A549 treated with RU486 at 1 μM for 4 hours (cell line): ENCODE data around the gene LSR. TPM values are rescaled to one million over a fixed set of nuclear protein-coding genes. Genes with fewer than 3 reads are reported as not detected.

Experiments
- total RNA-seq: library from RNA; stranded (reverse); fragments of 200-300 nt; extraction: Qiagen RNA extraction; gene quantifications from 5 replicates; pipeline ENCODE4 v1.2.3, GENCODE V29; 2022; ENCODE audit warnings: low read depth

LSR gene
- total RNA-seq, result 6.4 to 11.6 TPM (median 10.4 TPM) in 5 replicates

GRCh38 chr19:35248310-35249145 lies at the start of gene LSR:
Gene LSR (plus strand): TSS chr19:35249002. CDS start chr19:35249023, 21 bp downstream.

GRCh38 chr19:35228177-35228930 lies 20.4 kb upstream of the LSR start, which contains the start of gene FAM187B:
Gene FAM187B (minus strand): TSS chr19:35228739. CDS start chr19:35228680, 59 bp downstream.

GRCh38 chr19:35268536-35269437 lies 20.0 kb downstream of the LSR start, which contains the start of gene USF2:
Gene USF2 (plus strand): TSS chr19:35268962. CDS start chr19:35269102, 140 bp downstream.

GRCh38 chr19:35291916-35292315 lies 43.1 kb downstream of the LSR start, which contains the start of gene MAG:
Gene MAG (plus strand): TSS chr19:35292161. CDS start chr19:35295409, 3,248 bp downstream.

Other genes with a start within 250 kb of the LSR start
- 110 to 142 TPM (median 131 TPM) in 5 replicates for gene GRAMD1A, start 248.7 kb upstream of the LSR start, total RNA-seq
- gene SCN1B, start 218.5 kb upstream of the LSR start, total RNA-seq, result 9.6 to 19.7 TPM (median 15.9 TPM) in 5 replicates
- gene HPN, start 207.3 kb upstream of the LSR start, total RNA-seq, result 0.10 to 0.34 TPM (median 0.24 TPM) in 5 replicates
- gene FXYD3, start 133.2 kb upstream of the LSR start, total RNA-seq, result 0.21 to 0.57 TPM (median 0.28 TPM) in 3 of 5 replicates, not detected in the others
- gene LGI4, start 113.9 kb upstream of the LSR start, total RNA-seq, result 0.06 to 0.21 TPM (median 0.16 TPM) in 5 replicates
- gene FXYD1, start 110.2 kb upstream of the LSR start, total RNA-seq, result 0.37 TPM in 1 of 5 replicates, not detected in the others
- gene FXYD7, start 105.7 kb upstream of the LSR start, total RNA-seq, result 0.22 to 0.33 TPM (median 0.30 TPM) in 4 of 5 replicates, not detected in the other
- 190 to 236 TPM (median 225 TPM) in 5 replicates for gene FXYD5, start 94.3 kb upstream of the LSR start, total RNA-seq
- not detected in 5 replicates for gene FAM187B, start 20.3 kb upstream of the LSR start, total RNA-seq
- gene USF2, start 20.0 kb downstream of the LSR start, total RNA-seq, result 129 to 163 TPM (median 162 TPM) in 5 replicates
- gene HAMP, start 33.5 kb downstream of the LSR start, total RNA-seq, result 0.31 TPM in 1 of 5 replicates, not detected in the others
- gene MAG, start 43.2 kb downstream of the LSR start, total RNA-seq, result not detected in 5 replicates
- 0.49 to 2.2 TPM (median 0.81 TPM) in 5 replicates for gene CD22, start 80.2 kb downstream of the LSR start, total RNA-seq
- 0.06 TPM in 1 of 5 replicates, not detected in the others for gene FFAR1, start 98.9 kb downstream of the LSR start, total RNA-seq
- gene FFAR3, start 109.5 kb downstream of the LSR start, total RNA-seq, result not detected in 5 replicates
- gene GPR42, start 122.1 kb downstream of the LSR start, total RNA-seq, result not detected in 5 replicates
- gene FFAR2, start 199.3 kb downstream of the LSR start, total RNA-seq, result not detected in 5 replicates
- gene KRTDAP, start 241.5 kb downstream of the LSR start, total RNA-seq, result not detected in 5 replicates